DOHH2 (cell line): ENCODE results near the gene ADSS2.

Experiments
- EZH2phosphoT487 ChIP-seq: fragments of 200-600 bp; sonication (generic); IDR thresholded peaks from 2 replicates; pipeline ENCODE4 v1.6.1; 2017; ENCODE audit warnings: borderline replicate concordance, mild to moderate bottlenecking, antibody characterized with exemption, low read length, moderate library complexity, mixed read lengths
- TF ChIP-seq, protein P1 (sequence below): fragments of 200-600 bp; sonication (generic); IDR thresholded peaks from one replicate; pipeline ENCODE4 v1.5.1; 2014; ENCODE audit warnings: antibody characterized with exemption, mild to moderate bottlenecking, low read depth, low read length; ENCODE audit not compliant: poor library complexity, severe bottlenecking

DNA sequence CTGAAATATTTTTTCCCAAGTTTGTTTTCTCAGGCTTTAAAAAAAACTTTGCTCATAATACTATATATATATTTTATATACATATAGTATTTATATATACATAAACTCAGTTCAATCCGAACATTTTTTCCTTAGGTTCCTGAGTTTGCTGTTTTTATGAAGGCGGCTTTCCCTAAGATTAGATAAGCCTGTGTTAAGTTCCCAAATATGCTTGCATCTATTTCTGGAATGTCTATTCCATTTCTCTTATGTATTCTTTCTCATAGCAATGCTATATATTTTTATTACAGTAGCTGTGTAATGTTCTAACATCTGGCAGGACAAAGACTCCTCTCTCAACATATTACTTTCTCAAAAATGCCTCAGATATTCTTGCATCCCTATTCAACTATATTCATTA lies 45.9 kb downstream of the ADSS2 start:
- TF ChIP-seq, protein P1, sequence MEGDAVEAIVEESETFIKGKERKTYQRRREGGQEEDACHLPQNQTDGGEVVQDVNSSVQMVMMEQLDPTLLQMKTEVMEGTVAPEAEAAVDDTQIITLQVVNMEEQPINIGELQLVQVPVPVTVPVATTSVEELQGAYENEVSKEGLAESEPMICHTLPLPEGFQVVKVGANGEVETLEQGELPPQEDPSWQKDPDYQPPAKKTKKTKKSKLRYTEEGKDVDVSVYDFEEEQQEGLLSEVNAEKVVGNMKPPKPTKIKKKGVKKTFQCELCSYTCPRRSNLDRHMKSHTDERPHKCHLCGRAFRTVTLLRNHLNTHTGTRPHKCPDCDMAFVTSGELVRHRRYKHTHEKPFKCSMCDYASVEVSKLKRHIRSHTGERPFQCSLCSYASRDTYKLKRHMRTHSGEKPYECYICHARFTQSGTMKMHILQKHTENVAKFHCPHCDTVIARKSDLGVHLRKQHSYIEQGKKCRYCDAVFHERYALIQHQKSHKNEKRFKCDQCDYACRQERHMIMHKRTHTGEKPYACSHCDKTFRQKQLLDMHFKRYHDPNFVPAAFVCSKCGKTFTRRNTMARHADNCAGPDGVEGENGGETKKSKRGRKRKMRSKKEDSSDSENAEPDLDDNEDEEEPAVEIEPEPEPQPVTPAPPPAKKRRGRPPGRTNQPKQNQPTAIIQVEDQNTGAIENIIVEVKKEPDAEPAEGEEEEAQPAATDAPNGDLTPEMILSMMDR: no peak
- TF ChIP-seq EZH2phosphoT487: no peak
